DND-41 (cell line): ENCODE measurements around the gene ADAMTS15.

Source experiments
- EZH2 ChIP-seq: IDR thresholded peaks from 3 replicates; pipeline ENCODE4 v1.6.1; 2012; ENCODE audit warnings: borderline replicate concordance, low read depth, mild to moderate bottlenecking, moderate library complexity, low read length, inconsistent platforms; ENCODE audit not compliant: severe bottlenecking
- TF ChIP-seq, protein P1 (sequence below): IDR thresholded peaks from 2 replicates; pipeline ENCODE4 v1.5.1; 2012; ENCODE audit warnings: borderline replicate concordance, low read length, moderate library complexity, mild to moderate bottlenecking; ENCODE audit not compliant: poor library complexity, severe bottlenecking; ENCODE audit errors: extremely low read depth

GRCh38 chr11:130480711-130481140 lies 32.3 kb downstream of the ADAMTS15 start:
- TF ChIP-seq, protein P1, sequence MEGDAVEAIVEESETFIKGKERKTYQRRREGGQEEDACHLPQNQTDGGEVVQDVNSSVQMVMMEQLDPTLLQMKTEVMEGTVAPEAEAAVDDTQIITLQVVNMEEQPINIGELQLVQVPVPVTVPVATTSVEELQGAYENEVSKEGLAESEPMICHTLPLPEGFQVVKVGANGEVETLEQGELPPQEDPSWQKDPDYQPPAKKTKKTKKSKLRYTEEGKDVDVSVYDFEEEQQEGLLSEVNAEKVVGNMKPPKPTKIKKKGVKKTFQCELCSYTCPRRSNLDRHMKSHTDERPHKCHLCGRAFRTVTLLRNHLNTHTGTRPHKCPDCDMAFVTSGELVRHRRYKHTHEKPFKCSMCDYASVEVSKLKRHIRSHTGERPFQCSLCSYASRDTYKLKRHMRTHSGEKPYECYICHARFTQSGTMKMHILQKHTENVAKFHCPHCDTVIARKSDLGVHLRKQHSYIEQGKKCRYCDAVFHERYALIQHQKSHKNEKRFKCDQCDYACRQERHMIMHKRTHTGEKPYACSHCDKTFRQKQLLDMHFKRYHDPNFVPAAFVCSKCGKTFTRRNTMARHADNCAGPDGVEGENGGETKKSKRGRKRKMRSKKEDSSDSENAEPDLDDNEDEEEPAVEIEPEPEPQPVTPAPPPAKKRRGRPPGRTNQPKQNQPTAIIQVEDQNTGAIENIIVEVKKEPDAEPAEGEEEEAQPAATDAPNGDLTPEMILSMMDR, result no peak
- no peak for TF ChIP-seq EZH2
